ENCODE data around the gene MRPL18. TPM values are rescaled to one million over a fixed set of nuclear protein-coding genes. Genes with fewer than 3 reads are reported as not detected.
"Not testable (repeated sequence)": the region's sequence is repeated elsewhere in the genome, so short reads cannot be mapped to it uniquely, and the experiment has no call there.

Gene MRPL18
- total RNA-seq, 1 experiment from 2014 or later: 142 TPM

GRCh38 chr6:159762681-159763293, 27.5 kb upstream of the MRPL18 start:
- no peak for DNase-seq (ENCODE audit: low read depth)
- in situ Hi-C loops (cut with HindIII; ENCODE audit: low pct_unique_long_range_greater_than_20kb, low sequenced_read_pairs): no loop called here

- DNase-seq (ENCODE audit: low read depth): no peak
- in situ Hi-C loops (cut with HindIII; ENCODE audit: low pct_unique_long_range_greater_than_20kb, low sequenced_read_pairs): no loop called here
Observed at GRCh38 chr6:159766906-159767305, 23.4 kb upstream of the MRPL18 start.

GRCh38 chr6:159769470-159769869, 20.8 kb upstream of the MRPL18 start:
- DNase-seq (ENCODE audit: low read depth): no peak
- in situ Hi-C loops (cut with HindIII; ENCODE audit: low pct_unique_long_range_greater_than_20kb, low sequenced_read_pairs): no loop called here

- no peak for DNase-seq (ENCODE audit: low read depth)
- in situ Hi-C loops (cut with HindIII; ENCODE audit: low pct_unique_long_range_greater_than_20kb, low sequenced_read_pairs): no loop called here
Observed at GRCh38 chr6:159772196-159772595, 18.1 kb upstream of the MRPL18 start.

- in situ Hi-C loops (cut with HindIII; ENCODE audit: low pct_unique_long_range_greater_than_20kb, low sequenced_read_pairs): no loop called here
- DNase-seq (ENCODE audit: low read depth): no peak
Observed at GRCh38 chr6:159777240-159777904, 12.9 kb upstream of the MRPL18 start.

GRCh38 chr6:159778131-159778530, 12.1 kb upstream of the MRPL18 start:
- in situ Hi-C loops (cut with HindIII; ENCODE audit: low pct_unique_long_range_greater_than_20kb, low sequenced_read_pairs): no loop called here

GRCh38 chr6:159778542-159779103, 11.6 kb upstream of the MRPL18 start:
- in situ Hi-C loops (cut with HindIII; ENCODE audit: low pct_unique_long_range_greater_than_20kb, low sequenced_read_pairs): no loop called here
- no peak for DNase-seq (ENCODE audit: low read depth)

More at GRCh38 chr6:159778131-159778530, 12.1 kb upstream of the MRPL18 start:
- no peak for DNase-seq (ENCODE audit: low read depth)

GRCh38 chr6:159788276-159788675, 2.0 kb upstream of the MRPL18 start:
- no peak for DNase-seq (ENCODE audit: low read depth)
- in situ Hi-C loops (cut with HindIII; ENCODE audit: low pct_unique_long_range_greater_than_20kb, low sequenced_read_pairs): no loop called here

GRCh38 chr6:159788753-159789376, 1.4 kb upstream of the MRPL18 start:
- in situ Hi-C loops (cut with HindIII; ENCODE audit: low pct_unique_long_range_greater_than_20kb, low sequenced_read_pairs): no loop called here
- DNase-seq (ENCODE audit: low read depth): no peak

- in situ Hi-C loops (cut with HindIII; ENCODE audit: low pct_unique_long_range_greater_than_20kb, low sequenced_read_pairs): no loop called here
Observed at GRCh38 chr6:159789377-159790148, 704 bp upstream of the MRPL18 start, which contains the start of gene TCP1. TSS of gene TCP1 (minus strand) at chr6:159789602. CDS start at chr6:159789468, 134 bp downstream.

GRCh38 chr6:159790956-159791598, 810 bp downstream of the MRPL18 start:
- no peak for DNase-seq (ENCODE audit: low read depth)
- in situ Hi-C loops (cut with HindIII; ENCODE audit: low pct_unique_long_range_greater_than_20kb, low sequenced_read_pairs): no loop called here

More at GRCh38 chr6:159789377-159790148, 704 bp upstream of the MRPL18 start, which contains the start of gene TCP1:
- DNase-seq (ENCODE audit: low read depth): peak; percentile 98

- DNase-seq (ENCODE audit: low read depth); in situ Hi-C loops (cut with HindIII; ENCODE audit: low pct_unique_long_range_greater_than_20kb, low sequenced_read_pairs): not testable (repeated sequence)
Observed at GRCh38 chr6:159794976-159795375, 4.7 kb downstream of the MRPL18 start.

- in situ Hi-C loops (cut with HindIII; ENCODE audit: low pct_unique_long_range_greater_than_20kb, low sequenced_read_pairs): no loop called here
- no peak for DNase-seq (ENCODE audit: low read depth)
Observed at GRCh38 chr6:159797554-159797953, 7.3 kb downstream of the MRPL18 start.

- DNase-seq (ENCODE audit: low read depth): no peak
- in situ Hi-C loops (cut with HindIII; ENCODE audit: low pct_unique_long_range_greater_than_20kb, low sequenced_read_pairs): no loop called here
Observed at GRCh38 chr6:159800141-159800865, 10.0 kb downstream of the MRPL18 start, which contains the start of gene PNLDC1. TSS of gene PNLDC1 (plus strand) at chr6:159800276. CDS start at chr6:159800308, 32 bp downstream.

- no peak for DNase-seq (ENCODE audit: low read depth)
- in situ Hi-C loops (cut with HindIII; ENCODE audit: low pct_unique_long_range_greater_than_20kb, low sequenced_read_pairs): no loop called here
Observed at GRCh38 chr6:159801935-159802334, 11.7 kb downstream of the MRPL18 start.

- in situ Hi-C loops (cut with HindIII; ENCODE audit: low pct_unique_long_range_greater_than_20kb, low sequenced_read_pairs): no loop called here
- DNase-seq (ENCODE audit: low read depth): no peak
Observed at GRCh38 chr6:159804504-159804903, 14.2 kb downstream of the MRPL18 start.

GRCh38 chr6:159805440-159806020, 15.3 kb downstream of the MRPL18 start:
- DNase-seq (ENCODE audit: low read depth): no peak
- in situ Hi-C loops (cut with HindIII; ENCODE audit: low pct_unique_long_range_greater_than_20kb, low sequenced_read_pairs): no loop called here
